ENCODE data around the gene CMTM6. TPM values are rescaled to one million over a fixed set of nuclear protein-coding genes. Genes with fewer than 3 reads are reported as not detected.
A peak's percentile ranks its signal among the peaks of the same experiment; 100 is the strongest.
"Not testable (repeated sequence)": the region's sequence is repeated elsewhere in the genome, so short reads cannot be mapped to it uniquely, and the experiment has no call there.

CMTM6 gene
- 51.2 TPM for total RNA-seq

GRCh38 chr3:32502118-32502945 is at the start of gene CMTM6:
Gene CMTM6, minus strand, starts transcription at chr3:32502852. Its CDS starts 107 bp downstream, at chr3:32502745.
- peak; percentile 97 for ATAC-seq
- peak; percentile 89 for DNase-seq (ENCODE audit: low spot score)
- intact Hi-C loops (cut with DNase I), result loop anchor here (10.0 kb wide), 1 partner anchor 162 kb away; no protein-coding TSS in a partner anchor

- intact Hi-C loops (cut with DNase I), result no loop called here
- ATAC-seq (no peak), DNase-seq (ENCODE audit: low spot score) (no peak)
These were observed 49.4 kb upstream of the CMTM6 start for GRCh38 chr3:32552013-32552412.

- ATAC-seq, result no peak
- intact Hi-C loops (cut with DNase I), result no loop called here
- DNase-seq (ENCODE audit: low spot score), result no peak
These were observed 48.8 kb upstream of the CMTM6 start for GRCh38 chr3:32551496-32551895.

- intact Hi-C loops (cut with DNase I), result no loop called here
- ATAC-seq (no peak), DNase-seq (ENCODE audit: low spot score) (no peak)
These were observed 48.4 kb upstream of the CMTM6 start for GRCh38 chr3:32551087-32551486.

- ATAC-seq (no peak), DNase-seq (ENCODE audit: low spot score) (no peak)
- intact Hi-C loops (cut with DNase I), result no loop called here
These were observed 42.7 kb upstream of the CMTM6 start for GRCh38 chr3:32545305-32545704.

GRCh38 chr3:32544894-32545293 is 42.2 kb upstream of the CMTM6 start:
- DNase-seq (ENCODE audit: low spot score), result no peak
- intact Hi-C loops (cut with DNase I), result no loop called here
- no peak for ATAC-seq

- DNase-seq (ENCODE audit: low spot score), result no peak
- no peak for ATAC-seq
- intact Hi-C loops (cut with DNase I), result no loop called here
These were observed 40.2 kb upstream of the CMTM6 start for GRCh38 chr3:32542807-32543206.

- no peak for DNase-seq (ENCODE audit: low spot score)
- intact Hi-C loops (cut with DNase I), result no loop called here
- no peak for ATAC-seq
These were observed 38.2 kb upstream of the CMTM6 start for GRCh38 chr3:32540899-32541298.

- ATAC-seq (no peak), DNase-seq (ENCODE audit: low spot score) (no peak)
- intact Hi-C loops (cut with DNase I), result no loop called here
These were observed 29.8 kb upstream of the CMTM6 start for GRCh38 chr3:32532434-32532833.

GRCh38 chr3:32531010-32531647 is 28.5 kb upstream of the CMTM6 start:
- no peak for ATAC-seq
- DNase-seq (ENCODE audit: low spot score), result no peak
- intact Hi-C loops (cut with DNase I), result no loop called here

- intact Hi-C loops (cut with DNase I), result no loop called here
- DNase-seq (ENCODE audit: low spot score) (no peak), ATAC-seq (no peak)
These were observed 23.1 kb upstream of the CMTM6 start for GRCh38 chr3:32525720-32526119.

- ATAC-seq (no peak), DNase-seq (ENCODE audit: low spot score) (no peak)
- intact Hi-C loops (cut with DNase I), result no loop called here
These were observed 20.0 kb upstream of the CMTM6 start for GRCh38 chr3:32522682-32523081.

GRCh38 chr3:32518921-32519320 is 16.3 kb upstream of the CMTM6 start:
- DNase-seq (ENCODE audit: low spot score); intact Hi-C loops (cut with DNase I); ATAC-seq: not testable (repeated sequence)

- DNase-seq (ENCODE audit: low spot score); intact Hi-C loops (cut with DNase I); ATAC-seq: not testable (repeated sequence)
These were observed 14.1 kb upstream of the CMTM6 start for GRCh38 chr3:32516751-32517150.

GRCh38 chr3:32511005-32511404 is 8.4 kb upstream of the CMTM6 start:
- ATAC-seq (no peak), DNase-seq (ENCODE audit: low spot score) (no peak)
- intact Hi-C loops (cut with DNase I), result no loop called here

- intact Hi-C loops (cut with DNase I), result no loop called here
- ATAC-seq, result peak; percentile 94
- DNase-seq (ENCODE audit: low spot score), result peak; percentile 81
These were observed 7.5 kb upstream of the CMTM6 start for GRCh38 chr3:32510075-32510724.

GRCh38 chr3:32508711-32509110 is 6.1 kb upstream of the CMTM6 start:
- intact Hi-C loops (cut with DNase I), result loop anchor here (10.0 kb wide), 1 partner anchor 156 kb away; no protein-coding TSS in a partner anchor
- DNase-seq (ENCODE audit: low spot score) (no peak), ATAC-seq (no peak)

- DNase-seq (ENCODE audit: low spot score) (no peak), ATAC-seq (no peak)
- intact Hi-C loops (cut with DNase I), result loop anchor here (10.0 kb wide), 1 partner anchor 158 kb away; no protein-coding TSS in a partner anchor
These were observed 3.8 kb upstream of the CMTM6 start for GRCh38 chr3:32506466-32506865.

- DNase-seq (ENCODE audit: low spot score) (no peak), ATAC-seq (no peak)
- intact Hi-C loops (cut with DNase I), result loop anchor here (10.0 kb wide), 1 partner anchor 162 kb away; no protein-coding TSS in a partner anchor
These were observed 264 bp upstream of the CMTM6 start for GRCh38 chr3:32502946-32503286.

- DNase-seq (ENCODE audit: low spot score) (no peak), ATAC-seq (no peak)
These were observed 902 bp downstream of the CMTM6 start for GRCh38 chr3:32501783-32502117.

More at GRCh38 chr3:32501783-32502117, 902 bp downstream of the CMTM6 start:
- intact Hi-C loops (cut with DNase I), result loop anchor here (10.0 kb wide), 1 partner anchor 163 kb away; no protein-coding TSS in a partner anchor
